COLO829 (cell line): ENCODE measurements around the gene PAX6.

ENCODE experiments used
- DNase-seq: peaks from one replicate; pipeline ENCODE4 v3.0.0; 2012; ENCODE audit warnings: low spot score

Gene PAX6

DNA sequence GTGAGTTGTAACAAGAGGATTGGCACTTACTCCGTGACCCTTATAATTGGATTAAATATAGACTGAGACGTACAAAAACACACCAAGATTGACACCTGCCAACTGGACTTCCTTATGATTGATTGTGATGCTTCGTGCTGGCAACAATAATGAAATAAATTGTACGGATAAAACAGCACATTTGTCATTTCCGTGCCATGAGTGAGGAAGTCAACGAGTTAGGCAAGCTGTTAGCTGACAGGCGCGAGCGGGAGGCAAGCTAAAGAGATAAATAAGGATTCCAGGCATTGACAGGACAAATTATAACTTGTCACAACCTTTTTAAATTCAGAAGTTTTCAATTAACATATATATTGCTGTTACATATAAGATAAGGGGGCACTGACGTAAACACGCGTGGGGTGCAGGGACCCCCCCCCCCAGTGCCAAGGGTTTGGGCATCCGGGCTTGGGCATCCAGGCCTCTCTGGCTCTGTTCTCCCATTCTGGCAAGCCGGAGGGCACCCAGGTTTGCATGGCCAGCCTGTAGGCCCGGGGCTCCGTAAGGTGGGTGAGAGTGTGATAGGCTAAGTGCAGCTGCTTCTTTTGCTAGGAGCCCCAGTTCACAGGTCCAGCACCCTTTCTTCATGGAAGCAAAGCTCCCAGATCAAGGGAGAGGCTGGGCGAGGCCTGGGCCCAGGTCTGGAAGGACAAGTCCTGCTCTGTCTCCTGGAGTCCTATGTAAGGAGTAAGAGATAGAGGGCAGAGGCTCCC lies 11.2 kb upstream of the PAX6 start:
- no peak for DNase-seq

DNA sequence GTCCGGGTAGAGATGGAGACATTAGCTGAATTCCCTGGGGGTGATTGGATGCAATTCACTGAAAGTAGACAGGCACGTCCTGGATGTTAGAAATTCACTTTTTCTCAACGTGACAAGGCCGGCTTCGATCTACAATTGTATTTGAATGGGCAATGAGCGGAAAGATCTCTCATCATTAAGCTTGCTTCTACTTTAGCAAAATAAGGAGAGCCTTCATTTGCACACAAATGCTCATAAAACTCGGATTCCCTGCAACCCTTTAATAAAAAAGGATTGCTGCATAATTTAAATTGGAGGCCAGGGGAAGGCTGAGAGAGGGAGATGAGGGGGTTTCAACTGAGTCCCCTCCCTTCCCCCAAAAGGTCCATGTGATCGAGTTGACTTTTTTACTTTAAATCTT lies 10.6 kb upstream of the PAX6 start:
- no peak for DNase-seq

DNA sequence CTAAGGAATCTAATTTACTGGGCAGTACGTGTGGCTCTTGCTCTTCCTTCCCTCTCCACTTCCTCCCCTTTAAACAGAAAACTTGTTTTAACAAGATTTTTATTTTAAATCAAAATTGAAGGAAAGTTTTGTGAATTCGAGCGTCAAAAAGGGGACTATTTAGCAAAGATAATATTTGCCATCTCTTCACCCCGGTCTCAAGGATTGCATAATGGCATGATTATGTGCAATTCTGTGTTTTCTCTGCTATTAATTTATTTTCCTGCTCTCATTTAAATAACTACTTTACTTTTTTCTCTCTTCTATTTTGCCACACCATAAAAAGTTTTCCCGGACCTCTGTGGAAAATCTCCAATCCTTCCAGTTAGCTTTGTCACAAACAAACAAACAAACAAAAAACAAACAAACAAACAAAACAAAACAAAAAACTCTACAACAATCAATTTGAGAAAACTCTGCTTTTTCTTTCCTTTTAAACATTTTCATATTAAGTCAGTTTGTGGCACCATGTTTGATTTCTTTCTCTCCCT lies 10.2 kb upstream of the PAX6 start:
- DNase-seq = no peak

DNA sequence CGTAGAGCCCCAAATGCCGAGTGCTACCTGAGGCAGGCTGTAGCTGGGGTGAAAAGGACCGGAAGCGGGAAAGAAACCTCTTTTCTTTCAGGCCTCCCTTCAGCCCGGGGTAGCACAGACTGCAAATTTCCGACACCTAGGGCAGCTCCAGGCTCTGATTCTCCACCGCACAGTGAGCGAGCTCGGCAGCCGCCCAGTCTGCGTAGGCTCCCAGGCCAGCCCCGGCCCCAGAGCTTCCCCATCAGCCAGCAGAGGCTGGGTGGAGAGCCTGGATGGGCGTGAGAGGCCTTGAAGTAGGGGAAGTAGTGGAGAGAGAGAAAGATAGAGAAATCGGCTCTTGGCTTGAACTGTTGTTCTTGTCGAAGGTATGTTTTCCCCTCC lies 9.3 kb upstream of the PAX6 start:
- no peak for DNase-seq

DNA sequence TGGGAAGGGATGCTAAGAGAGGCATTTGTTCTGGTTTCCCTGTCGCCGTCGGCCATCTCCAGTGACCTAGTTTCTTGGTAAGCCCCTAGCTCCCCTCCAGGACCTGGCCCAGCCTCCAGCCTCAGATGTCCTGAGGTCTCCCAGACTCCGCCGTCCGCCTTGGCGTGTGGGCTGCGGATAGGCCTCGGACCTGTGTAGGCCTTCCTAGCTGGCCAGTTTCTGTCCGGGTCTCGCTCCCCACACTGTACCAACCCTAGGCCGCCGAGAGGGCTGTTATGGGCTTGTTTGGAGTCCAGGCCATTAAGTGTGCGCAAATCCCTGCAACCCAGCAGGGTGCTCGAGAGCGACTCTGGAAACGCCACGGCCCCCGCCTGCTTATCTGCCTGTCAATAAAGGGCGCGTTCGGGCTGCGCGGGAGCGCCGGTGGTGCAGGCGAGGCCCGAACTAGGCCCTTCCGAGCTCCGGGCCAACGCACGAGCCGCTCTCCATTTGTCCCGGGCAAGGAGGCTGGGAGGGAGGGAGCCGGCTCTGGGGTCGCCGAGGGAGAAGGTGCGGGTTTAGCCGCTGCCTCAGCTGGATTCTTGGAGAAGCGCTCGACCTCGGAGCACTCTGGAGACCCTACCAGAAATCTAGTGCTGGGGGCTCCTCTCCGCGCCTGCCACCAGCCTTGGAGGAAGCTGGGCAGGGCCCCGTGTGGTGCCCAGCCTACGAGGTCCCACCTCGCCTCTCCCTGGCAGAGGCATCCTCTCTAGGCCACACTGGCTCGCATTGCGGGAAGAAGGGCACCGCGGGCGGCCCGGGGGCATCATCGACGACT lies 8.7 kb upstream of the PAX6 start:
- DNase-seq = no peak

DNA sequence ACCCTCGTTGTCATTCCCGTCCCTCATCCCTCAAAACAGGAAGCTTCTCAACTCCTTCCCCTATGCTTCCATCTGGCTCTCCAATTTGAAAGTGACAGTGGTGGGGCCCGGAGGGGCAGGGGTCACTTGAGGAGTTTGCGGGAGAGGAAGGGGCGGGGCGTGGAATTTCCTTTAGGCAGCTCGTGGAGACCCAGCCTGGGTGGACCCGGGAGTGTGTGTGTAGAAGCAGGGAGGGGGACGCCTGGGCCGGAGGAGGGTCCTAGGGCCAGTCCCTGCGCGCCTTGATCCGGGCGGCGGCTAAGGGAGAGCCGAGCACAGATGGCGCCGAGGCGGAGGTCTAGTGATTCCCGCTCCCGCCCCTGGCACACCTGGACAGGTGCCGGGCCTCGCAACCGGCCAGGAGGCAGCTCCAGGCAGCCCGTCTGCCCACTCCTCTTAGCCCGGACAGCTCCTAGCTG lies 7.8 kb upstream of the PAX6 start:
- DNase-seq = no peak

DNA sequence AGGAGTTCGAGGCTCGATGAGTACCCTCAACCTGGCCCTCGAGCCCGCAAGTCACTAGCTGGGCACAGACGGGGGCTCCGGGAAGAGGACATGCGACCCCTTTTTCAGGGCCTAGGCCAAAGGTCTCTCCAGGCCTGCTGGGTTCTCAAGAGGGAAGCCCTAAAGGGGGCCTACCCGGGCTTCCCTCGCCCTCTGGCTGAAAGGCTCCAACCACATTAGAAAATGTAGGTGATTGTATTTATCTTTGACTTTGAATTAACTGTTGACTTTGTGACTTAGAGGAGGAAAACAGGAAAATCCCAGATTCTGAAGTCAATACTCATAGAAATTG lies 7.3 kb upstream of the PAX6 start:
- DNase-seq = no peak

DNA sequence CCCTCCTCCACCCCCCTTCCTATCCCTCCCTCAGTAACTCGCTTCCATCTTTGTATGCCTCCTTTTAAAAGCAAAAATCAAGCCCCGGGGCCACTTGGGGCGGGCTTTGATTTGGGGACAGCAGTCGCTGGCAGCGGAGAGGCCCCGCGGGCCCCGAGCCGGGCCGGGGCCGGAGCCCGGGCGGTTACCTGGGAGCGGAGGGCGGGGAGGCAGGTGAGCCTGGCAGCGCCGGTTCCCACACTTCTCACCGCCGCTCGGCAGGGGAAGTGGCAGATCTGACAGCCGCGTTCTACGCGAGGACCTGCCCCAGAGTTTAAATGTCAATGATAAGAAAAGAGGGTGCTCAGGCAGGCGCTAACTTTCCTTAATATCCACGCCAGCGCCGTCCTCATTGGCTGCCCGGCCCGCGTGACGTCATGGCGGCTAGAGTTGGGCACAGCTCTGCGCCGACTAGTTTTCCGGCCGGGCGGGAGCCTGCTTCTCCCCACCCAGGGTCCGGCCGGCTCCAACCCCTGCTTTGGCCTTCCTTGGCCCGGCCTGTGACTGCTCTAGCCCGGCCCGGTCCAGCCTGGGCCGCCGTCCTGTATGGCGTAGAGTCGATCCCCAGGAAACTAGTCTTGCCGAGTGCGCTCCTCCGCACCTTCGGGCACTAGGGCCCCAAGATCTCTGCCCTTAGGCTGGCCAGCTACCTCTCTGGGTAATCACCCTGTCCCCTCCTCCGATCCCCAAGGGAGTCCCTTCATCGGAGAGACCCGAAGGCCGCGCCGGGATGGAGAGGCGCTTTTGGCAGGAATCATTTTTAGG lies 6.7 kb upstream of the PAX6 start:
- DNase-seq = no peak

DNA sequence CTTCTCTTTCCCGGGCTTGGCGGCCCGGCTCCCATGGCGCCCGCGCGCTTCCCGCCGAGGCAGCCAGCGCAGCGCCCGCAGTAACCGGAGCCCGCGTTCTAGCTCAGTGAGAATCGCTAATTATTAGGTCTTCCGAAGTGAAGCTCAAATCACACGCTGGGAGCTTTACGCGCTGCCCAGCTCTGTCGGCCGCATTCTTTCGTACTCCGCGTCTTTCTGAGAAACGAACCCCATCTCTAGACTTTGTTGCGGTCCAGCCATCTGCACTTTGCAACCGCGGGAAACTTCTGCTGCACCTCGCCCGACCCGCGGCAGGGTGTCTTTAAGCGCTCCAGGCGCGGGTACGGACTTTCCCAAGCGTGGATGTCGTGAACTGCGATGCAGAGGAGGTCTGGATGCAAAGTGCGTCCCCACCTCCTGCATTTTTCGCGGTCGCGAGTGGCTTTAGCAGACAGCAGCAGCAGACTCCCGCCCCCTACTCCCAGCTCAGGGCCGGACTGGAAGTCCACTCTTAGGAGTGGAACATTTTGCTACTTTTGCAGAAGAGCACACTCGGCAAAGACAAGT lies 6.0 kb upstream of the PAX6 start:
- DNase-seq = no peak

DNA sequence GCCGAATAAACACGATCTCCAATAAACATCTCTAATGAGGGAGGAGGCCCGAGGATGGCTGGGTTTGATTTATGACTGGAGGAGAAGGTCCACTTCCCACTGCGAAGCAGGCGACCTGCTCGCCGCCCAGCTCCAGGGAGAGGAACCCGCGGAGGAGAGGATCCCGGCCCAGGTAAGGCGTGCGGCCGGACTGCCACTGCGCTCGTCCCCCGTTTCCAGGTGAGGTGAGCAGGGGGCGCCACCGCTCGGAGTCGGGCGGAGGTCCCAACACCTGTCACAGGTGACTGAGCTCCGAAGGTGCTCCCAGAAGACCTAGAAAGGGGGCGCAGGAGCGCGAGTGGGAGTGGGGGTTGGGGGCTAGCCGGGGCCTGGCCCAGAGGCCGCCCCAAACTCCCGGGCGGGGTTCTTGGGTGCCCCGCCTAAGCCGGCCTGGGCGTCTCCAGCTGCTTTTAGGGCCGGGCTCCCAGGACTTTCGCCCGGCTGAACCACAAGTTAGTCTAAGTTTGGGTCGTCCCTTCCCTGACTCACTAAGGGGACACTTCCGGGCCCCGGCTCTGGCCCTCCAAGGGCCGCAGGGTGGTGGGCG lies 5.4 kb upstream of the PAX6 start:
- DNase-seq = no peak

DNA sequence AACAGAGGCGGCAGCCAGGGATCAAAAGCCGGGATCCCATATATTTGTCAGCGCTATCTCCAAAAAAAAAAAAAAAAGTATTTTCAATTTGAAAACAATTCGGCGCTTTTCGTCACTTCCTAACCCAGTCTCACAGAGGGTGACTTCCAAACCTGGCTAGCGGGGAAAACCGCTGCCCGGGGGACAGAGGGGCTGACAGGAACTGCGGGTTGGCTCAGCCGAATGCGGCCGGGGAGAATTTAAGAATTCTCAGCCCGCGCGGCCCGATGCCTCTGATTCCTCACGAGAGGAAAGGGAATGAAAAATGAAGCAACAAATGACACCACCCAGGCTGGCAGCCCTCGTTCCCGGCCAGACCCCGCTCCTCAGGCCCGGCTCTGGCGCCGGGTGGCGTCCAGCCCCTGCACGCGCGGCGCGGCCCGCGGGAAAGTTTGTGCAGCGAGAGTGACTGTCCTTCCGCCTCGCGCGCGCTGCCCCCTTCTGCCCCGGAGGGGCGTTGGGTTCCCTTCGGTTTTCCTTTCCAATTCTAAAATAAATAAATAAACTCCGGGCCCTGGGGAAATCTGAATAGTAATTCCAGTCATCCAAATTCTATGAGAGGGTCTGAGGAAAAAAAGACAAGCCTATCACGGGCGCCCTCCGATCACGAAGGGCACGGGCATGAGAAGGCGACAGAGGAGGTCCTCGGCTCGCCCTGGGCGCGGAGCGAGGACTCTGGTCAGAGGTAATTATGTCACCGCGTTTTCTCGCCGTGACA lies 4.8 kb upstream of the PAX6 start:
- DNase-seq = no peak

DNA sequence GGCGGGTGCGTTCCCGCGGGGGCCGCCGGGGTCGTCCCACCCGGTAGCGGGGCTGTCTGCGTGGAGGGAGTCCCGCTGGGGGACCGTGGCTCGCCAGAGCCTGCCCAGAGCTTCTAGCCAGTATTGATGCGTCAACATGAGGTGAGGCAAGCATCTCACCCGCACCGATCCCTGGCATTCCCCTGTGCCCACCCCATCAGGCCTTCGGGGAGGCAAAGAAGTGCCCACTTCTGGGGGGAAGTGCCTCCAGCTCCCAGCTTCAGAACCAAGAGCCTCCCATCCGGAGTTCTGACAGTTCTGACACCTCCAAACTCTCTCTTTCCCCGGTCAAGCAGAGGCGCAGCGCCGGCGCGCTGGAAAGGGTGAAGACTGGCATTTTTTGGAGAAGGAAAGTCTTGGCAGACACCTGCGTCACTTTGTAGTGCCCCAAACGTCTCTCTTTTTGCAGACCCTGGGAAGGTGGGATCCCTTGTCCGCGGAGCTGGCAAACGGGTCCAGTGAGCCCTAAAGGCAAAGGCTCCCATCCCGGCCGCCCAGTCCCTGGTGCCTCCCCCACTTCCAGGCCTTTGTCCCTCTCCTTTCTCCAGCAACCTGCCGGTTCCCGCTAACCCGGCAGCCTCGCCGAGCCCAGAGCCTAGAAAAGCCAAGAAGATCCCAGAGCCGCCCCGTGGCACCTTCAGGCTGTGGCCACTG lies 3.2 kb upstream of the PAX6 start:
- no peak for DNase-seq

DNA sequence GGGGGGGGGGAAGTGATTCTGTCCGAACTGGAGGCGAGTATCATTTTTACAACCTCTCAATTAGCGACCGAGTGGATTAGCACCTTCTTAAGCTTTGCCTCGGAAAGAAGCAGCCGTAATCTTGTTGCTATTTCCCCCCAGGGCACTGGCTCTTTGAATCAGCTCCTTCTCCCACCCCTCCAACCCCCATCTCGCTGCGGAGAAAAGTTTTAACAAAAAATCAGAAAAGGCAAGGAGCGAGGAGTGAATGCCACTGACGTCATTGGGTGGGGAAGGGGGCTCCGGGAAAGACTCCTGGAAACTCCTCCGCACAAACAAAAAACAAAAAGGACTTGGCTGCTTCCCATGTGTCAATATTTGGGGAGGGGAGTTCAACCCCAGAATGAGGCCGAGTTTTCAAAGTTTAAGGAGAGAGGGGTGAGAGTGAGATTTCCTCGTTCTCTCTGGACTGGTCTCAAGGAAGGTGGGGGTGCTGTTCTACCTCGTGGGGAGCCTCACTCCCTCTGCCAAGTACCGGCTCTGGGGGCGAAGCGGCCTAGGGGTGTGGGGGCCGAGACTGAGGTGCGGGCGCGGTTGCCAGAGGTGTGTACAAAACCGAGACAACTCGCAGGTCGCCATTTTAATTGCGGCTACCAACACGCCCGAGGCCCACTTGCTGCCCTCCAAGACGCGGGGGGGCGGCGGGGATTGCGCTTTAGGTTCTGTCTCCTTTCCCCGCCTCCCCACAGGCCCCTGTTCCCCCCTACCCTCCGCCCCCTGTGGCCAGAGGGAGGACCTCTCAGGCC lies 2.5 kb upstream of the PAX6 start:
- no peak for DNase-seq

DNA sequence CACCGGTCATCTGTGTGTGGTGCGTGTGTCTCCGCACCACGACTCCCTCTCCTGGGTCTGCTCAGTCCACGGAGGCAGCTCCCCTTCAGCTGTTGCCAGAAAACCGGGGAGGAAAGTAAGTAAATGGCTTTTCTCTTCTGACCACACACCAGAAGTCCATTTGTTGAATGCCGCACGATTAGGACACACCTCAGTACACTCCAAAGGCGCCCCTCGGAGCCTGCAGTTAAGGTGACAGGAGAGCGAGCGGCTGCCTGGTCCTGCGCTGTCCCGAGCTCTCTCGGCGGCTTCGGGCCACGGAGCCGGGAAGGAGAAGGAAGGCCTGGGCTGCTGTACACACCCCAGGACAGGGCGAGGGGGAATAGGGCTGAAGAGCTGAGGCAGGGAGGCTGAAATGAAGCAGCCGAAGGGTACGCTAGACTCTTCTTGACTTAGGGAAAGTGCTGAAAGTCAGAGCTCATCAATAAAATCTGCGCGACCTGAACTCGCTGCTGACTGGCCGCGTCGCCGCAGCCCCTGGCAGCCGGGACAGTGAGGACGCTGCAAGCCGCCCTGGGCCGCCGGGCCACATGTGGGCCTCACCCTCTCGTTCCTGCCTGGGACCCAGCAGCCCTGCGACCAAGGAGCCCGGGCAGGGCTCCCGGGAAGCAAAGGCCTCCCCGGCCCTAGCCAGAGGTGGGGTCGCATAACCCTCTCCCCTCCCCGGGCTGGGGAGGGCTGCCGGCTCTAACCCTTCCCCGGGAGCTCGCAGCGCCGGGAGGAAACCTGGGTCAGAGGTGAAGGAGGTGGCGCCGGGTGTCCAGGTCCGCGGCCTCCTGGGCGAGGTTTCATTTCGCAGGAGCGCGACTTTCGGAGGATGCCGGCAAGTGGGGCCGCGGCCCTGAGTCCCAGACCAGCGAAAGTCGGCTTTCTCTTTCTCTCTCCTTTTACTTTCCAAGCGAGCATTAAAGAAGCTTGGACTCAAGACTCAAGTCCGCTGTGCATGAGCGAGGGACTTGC lies 1.6 kb upstream of the PAX6 start:
- no peak for DNase-seq

DNA sequence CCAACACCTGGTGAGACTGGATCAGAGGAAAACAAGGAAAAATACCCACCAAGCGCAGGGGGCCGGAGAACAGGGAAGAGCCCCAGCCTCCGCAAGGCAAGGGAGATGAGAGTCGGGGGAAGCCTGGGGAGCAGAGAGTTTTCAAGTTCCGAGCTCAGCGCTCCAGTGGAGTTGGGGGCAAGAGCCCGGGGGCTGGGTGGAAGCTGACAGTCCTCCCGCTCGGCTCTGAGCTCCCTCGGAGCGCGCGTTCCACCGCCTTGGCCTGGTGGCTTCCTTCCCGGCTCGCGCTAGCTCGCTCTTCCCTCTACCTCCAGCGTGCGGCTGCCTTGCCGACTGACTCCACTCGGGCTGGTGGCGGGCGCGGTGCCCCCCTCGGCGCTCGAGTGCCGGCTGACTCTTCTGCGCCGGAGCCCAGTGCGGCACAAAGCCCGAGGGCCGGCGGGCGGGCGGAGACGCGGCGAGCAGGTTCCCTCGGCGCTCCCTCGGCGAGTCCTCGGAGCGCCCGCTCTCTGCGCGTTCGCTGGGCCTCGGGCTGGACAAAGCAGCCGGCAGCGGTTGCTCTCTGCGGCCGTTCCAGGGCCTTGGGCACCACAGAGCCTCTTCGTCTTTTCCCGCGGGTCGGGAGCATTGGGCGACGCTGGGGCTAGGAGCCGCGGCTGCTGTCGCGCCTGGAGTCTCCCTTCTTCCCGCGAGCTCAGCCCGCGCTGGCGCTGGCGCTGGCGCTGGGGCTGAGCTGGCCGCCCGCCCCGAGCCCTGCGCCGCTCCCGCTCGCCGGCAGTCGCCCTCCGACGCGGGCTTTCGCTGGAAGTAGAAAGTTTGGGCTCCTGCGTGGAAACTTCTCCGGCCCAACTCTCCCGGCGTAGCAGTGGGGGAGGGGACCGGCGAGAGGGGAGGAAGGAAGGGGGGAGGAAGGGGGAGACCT lies 1.0 kb downstream of the PAX6 start:
- DNase-seq = no peak

DNA sequence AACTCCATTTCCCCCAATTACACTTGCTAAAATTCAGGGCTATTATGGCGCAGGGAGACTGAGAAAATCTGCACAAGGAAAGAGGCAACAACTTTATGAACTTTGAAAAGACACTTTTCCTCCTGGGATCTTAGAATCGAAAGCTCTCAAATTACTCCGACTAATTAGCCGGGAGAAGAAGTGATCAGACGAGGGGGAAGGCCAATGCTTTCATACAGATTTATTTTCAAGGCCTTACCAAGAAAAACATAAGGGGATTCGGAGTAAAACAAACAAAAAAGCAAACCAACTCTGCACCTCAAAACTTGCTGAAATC lies 1.6 kb downstream of the PAX6 start:
- no peak for DNase-seq

DNA sequence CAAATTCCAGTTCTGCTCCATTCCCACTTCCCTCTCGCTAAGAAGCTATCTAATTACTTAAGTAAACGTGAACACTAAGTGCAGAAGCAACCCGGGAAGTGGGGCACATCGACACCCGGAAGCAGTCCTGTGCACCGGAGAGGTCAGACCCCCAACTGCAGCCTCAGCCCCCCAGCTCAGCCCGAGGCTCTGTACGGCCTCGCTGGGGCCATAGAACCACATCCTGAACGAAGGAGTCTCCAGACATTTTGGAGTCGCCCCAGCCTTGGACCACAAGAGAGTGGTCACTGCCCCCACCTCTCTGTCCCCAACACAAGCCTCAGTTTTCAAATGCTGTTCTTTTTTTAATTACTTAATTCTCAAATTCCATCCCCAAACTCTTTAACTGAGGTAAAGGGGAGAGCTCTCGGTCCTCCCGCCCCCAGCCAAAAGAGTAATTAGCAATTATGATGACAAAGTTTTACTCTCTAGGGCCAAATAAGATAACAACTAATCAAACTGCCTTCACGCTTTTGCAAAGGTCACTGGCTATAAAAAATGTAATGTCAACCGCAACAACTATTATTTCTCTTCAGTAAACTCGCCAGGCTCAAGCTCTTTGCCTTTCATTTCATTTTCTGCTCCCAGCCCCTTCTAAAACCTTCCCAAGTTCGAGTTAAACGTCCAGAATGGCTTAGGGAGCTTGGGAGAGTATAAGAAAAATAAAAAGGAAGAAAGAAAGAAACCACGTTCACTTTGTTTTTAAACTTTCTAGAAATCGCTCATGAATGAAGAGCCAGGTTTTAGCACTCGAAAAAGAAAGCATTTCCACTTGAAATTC lies 2.2 kb downstream of the PAX6 start:
- DNase-seq = no peak
